NCI-H187 treated with DMSO at 0.1 percent for 48 hours (cell line): ENCODE results near the gene ART5.
"Not testable (repeated sequence)": the region's sequence is repeated elsewhere in the genome, so short reads cannot be mapped to it uniquely, and the experiment has no call there.

Source experiments
- DNase-seq: peaks from one replicate; lab custom pipeline; 2025; lab: John Stamatoyannopoulos, UW

Gene ART5

GRCh38 chr11:3622521-3622920, 19.3 kb downstream of the ART5 start:
- DNase-seq: no peak

GRCh38 chr11:3617990-3618389, 23.8 kb downstream of the ART5 start:
- DNase-seq: no peak

GRCh38 chr11:3616721-3617460, 24.9 kb downstream of the ART5 start:
- no peak for DNase-seq

GRCh38 chr11:3615998-3616397, 25.8 kb downstream of the ART5 start:
- no peak for DNase-seq

GRCh38 chr11:3614742-3615171, 27.0 kb downstream of the ART5 start:
- DNase-seq: no peak

- no peak for DNase-seq
These were observed 27.6 kb downstream of the ART5 start for GRCh38 chr11:3613998-3614741.

- DNase-seq: no peak
These were observed 29.7 kb downstream of the ART5 start for GRCh38 chr11:3611976-3612678.

GRCh38 chr11:3610846-3611245, 30.9 kb downstream of the ART5 start:
- DNase-seq: no peak

- no peak for DNase-seq
These were observed 32.2 kb downstream of the ART5 start for GRCh38 chr11:3609416-3610265.

- DNase-seq: no peak
These were observed 36.0 kb downstream of the ART5 start for GRCh38 chr11:3605771-3606203.

GRCh38 chr11:3605283-3605662, 36.5 kb downstream of the ART5 start:
- DNase-seq: no peak

- no peak for DNase-seq
These were observed 37.6 kb downstream of the ART5 start for GRCh38 chr11:3604167-3604566.

GRCh38 chr11:3600201-3600600, 41.6 kb downstream of the ART5 start:
- not testable (repeated sequence) for DNase-seq

GRCh38 chr11:3597743-3598142, 44.0 kb downstream of the ART5 start:
- not testable (repeated sequence) for DNase-seq

- DNase-seq: not testable (repeated sequence)
These were observed 50.5 kb downstream of the ART5 start for GRCh38 chr11:3591326-3591725.

GRCh38 chr11:3590193-3590592, 51.6 kb downstream of the ART5 start:
- not testable (repeated sequence) for DNase-seq

GRCh38 chr11:3588776-3589175, 53.0 kb downstream of the ART5 start:
- not testable (repeated sequence) for DNase-seq
